Suppressor macrophage treated with lipopolysaccharide for 1 hour (primary cell): Measurements from ENCODE around the gene LMAN2L.
A peak's percentile ranks its signal among the peaks of the same experiment; 100 is the strongest.

Source experiments
- DNase-seq, 3 donors: peaks; one replicate each; pipeline ENCODE4 v3.0.0-alpha.2; 2020 to 2022

LMAN2L gene, protein sequence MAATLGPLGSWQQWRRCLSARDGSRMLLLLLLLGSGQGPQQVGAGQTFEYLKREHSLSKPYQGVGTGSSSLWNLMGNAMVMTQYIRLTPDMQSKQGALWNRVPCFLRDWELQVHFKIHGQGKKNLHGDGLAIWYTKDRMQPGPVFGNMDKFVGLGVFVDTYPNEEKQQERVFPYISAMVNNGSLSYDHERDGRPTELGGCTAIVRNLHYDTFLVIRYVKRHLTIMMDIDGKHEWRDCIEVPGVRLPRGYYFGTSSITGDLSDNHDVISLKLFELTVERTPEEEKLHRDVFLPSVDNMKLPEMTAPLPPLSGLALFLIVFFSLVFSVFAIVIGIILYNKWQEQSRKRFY

DNA sequence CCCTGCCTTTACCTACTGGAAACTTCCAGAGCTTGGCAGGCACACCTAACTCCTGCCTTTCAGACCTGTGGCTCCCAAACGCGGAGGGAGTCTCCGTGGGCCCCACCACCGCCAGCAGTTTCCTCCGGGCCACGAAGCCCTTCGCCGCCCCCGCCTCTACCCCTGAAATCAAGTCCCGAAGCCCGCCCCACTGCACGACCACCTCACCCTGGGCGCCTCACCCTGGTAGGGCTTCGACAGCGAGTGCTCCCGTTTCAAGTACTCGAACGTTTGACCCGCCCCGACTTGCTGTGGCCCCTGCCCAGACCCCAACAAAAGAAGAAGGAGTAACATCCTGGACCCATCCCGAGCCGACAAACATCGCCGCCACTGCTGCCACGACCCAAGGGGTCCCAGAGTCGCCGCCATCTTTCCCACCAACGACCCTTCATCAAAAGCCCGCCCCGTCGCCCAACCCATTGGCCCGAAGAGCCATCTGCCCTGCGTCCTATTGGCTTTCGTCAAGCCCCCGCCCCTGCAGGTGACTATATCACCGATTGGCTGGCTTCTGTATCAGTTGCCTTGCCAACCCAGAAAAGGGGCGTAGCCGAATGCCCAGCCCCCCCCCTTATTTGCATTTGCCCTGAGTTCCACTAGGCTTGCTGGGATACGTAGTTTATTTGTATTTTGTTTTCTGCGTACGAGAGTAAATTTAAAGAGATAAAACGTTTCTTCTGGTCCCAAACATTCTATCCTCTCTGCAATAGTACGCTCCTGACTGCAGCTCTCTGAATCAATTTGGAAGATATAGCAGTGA is at the start of gene LMAN2L:
Gene LMAN2L (minus strand): TSS at position 432 of the 796 bp plus-strand sequence. CDS start 24 bp downstream, at position 408.
- peak; percentile 97 to 99 (median 97) for DNase-seq

DNA sequence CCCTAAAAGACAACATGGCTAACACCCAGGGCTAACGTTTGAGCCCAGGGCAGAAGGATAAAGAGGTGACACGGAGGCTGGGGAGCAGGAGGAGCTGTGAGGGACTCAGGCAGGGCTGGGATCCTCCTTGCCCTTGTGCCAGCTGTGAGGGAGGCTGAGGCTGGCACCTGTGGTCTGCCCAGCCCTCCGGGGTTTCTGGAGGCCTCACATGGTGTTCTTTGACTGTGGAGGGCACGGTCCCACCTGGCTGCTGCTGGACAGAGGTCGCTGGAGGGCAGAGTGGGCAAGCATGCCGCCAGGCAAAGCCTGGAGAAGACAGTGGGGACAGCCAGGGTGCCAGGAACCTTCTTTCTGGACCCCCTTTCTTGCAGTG is 49.4 kb upstream of the LMAN2L start:
- DNase-seq: no peak

DNA sequence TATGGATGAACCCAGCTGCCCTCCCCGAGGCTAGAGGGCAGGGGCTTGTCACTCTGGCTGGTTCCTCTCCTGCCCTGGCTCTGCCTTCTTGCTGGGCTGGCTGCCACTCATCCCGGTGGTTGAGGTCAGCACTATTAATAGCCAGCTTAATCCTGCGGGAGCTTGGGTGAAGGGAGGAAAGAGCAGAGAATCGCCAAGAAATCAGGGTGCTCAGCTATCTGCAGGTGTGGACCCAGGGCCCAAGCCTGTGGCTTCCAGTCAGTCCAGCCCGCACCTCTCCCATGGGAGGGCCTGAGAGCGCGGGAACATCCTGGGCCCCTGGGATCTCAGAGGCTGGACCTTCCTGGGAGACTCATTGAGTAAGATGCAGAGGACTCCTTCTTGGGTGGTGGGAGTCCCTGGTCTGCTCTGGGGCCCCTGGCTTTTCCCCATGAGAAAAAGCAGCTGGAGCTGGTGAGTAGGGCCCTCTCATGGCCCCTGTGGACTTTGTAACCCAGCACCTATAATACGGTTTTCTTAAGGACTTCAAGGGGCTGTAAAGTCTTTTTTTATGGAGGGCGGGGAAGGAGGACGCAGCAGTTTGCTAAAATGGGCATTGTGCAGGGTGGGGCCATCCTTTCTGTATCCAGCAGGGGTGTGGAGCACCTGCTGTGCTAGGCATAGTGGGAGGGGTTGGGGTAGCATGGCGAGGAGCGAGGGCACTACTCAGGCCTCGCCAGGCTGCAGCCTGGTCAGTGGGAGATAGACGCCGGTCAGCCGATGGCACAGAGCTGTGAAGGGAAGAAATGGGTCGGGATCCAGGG is 48.8 kb upstream of the LMAN2L start:
- DNase-seq: no peak

DNA sequence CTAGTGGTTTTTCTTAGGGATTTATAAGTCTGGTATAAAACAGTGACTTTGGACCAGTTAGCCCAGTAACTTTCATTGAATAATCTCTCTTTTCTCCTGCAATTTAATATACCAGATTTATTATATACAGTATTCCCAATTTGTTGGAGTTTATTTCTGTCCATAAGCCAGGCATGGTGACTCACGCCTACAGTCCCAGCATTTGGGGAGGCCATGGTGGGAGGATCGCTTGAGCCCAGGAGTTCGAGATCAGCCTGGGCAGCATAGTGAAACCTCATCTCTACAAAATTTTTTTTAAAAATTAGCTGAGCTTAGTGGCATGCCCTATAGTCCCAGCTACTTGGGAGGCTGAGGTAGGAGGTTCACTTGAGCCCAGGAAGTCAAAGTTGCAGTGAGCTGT is 47.5 kb upstream of the LMAN2L start:
- DNase-seq: no peak

DNA sequence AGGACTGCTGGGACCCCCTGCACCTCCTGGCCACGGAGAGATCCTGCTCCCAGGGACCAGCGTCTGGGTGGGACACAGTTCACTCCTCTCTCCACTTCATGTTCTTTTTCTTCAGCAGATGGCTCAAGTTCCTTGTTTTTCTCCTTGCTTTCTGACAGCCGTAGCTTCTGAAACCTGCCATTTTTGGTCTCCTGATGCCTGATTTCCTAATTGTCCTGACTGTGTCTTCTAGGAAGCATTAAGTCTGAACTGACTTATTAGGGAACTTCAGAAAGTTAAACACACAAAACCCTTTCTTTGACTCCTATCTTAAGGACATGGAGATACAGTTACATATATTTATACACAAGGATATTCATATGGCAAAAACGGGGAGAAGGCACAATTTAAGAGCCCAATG is 43.5 kb upstream of the LMAN2L start:
- DNase-seq: peak; percentile 30 to 44 (median 38)

DNA sequence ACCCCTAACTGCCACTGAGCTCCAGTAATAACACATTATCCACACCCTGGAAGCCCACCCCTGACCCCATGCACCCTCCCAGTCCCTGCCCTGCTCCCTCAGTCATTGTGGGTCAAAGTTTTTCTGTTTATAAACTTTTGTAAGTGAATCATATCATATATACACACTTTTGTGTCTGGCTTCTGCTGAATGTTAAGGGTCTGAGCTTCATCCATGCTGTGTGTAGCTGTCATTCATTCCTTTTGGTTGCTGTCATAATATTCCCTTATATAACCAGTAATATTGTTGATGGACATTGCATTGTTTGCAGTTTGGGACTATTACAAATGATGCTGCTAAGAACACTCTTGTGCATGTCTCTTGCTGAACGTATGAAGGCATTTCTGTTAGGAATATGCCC is 35.3 kb upstream of the LMAN2L start:
- peak in 1 of 3 donors; percentile 15 for DNase-seq

DNA sequence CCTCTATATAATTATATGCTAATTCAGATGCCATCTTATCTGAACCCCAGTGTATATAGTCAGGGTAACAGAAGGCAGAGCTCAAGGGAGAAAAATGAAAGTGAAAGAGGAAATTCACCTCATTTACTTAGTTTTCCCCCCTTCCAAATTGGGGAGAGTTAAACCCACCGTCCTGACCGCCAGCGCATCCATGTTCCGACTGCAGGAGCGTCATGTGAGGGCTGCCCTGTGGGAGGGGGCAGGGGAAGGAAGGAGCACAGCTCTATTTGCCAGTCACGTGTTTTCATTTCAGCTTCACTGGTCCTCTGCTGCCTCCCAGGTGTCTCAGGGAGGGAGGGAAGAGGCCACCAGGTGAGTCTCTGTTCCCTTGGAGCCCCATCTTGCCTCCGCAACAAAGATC is 34.1 kb upstream of the LMAN2L start:
- peak; percentile 25 to 43 (median 41) for DNase-seq

DNA sequence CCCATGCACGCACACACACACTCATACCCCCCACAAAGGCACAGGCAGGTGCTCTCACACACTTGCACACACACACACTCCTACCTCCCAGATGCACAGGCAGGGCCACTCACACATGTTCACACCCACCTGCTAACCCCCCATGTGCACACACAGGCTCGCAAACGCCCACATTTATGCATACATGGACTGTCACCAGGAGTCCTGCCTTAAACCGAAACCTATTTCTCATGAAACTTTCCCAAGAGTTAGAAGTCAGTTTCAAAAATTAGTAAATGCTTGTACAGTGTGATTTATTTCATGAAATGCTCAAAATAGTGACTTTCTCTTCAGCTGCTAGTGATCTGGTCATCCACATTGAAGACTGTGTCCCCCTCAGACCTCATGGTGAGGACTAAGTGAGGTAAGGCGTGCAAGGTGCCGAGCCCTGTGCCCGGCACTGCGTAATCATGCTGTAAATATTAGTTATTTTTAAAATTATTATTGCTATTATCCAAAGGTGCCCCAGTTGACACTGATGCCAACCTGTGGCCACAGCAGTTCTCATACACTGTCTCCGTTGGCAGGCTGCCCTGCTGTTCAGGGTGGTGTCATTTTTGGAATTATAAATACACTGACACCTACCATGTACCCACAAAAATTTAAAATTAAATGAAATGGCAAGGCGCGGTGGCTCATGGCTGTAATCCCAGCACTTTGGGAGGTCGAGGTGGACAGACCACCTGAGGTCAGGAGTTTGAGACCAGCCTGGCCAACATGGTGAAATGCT is 33.2 kb upstream of the LMAN2L start:
- no peak for DNase-seq

DNA sequence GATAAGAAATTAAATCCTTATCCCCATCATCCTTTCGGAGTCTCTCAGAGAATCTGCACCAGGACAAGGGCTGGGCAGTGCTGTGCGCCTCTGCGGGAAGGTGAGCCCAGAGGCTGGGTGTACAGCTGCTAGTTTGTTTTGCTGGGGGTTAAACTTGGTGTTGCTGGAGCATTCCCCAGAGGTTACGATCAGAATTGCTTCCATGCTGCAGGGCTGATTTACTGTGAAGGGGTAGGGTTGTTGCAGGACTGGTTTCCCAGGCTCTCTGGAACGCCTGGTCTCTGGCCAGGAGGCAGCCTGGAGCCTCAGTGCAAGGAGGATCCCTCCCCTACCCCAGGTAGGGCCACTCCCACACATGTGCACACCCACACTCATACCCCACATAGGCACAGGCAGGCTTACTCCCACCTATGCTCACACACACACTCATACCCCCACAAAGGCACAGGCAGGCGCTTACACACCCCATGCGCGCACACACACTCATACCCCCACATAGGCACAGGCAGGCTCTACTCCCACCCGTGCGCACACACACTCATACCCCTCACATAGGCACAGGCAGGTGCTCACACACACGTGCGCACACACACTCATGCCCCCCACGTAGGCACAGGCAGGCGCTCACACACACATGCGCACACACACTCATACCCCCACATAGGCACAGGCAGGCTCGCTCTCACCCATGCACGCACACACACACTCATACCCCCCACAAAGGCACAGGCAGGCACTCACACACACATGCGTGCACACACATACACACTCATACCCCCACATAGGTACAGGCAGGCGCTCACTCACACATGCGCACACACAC is 32.1 kb upstream of the LMAN2L start:
- no peak for DNase-seq

DNA sequence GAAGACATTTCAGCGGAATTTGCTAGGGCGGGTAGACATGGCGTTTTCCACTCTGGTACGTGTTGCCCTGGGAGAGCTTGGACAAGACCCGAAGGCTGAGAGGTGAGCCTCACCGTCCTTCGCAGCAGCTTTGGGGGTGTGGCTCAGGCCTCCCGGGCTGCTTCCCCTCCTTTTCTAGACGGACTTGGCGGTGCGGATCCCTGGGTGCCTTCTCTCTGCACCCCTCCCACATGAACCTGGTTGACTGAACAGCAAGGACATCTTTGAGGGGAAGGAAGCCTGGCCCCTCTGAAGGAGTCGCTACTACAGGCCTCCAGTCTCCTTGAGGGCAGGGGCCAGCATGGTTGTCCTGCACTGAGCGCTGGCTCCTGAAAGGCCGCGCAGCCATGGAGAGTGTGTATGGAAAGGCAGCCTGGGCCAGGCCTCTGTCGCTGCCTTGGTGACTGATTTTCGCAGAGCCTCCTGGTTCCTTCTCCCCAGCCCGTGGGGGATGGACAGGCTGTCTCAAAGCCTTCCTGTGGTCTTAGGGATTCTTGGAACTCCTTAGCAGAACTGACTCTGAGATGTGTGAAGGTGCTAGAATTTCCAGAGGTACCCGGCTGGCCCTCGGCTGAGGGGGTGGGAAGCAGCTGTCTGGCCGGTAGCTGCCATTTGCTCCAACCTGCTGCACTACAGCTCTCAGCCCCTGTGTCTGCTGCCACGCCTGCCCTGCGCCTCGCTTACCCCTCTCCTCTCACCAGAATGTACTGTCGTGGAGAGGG is 30.8 kb upstream of the LMAN2L start:
- no peak for DNase-seq

DNA sequence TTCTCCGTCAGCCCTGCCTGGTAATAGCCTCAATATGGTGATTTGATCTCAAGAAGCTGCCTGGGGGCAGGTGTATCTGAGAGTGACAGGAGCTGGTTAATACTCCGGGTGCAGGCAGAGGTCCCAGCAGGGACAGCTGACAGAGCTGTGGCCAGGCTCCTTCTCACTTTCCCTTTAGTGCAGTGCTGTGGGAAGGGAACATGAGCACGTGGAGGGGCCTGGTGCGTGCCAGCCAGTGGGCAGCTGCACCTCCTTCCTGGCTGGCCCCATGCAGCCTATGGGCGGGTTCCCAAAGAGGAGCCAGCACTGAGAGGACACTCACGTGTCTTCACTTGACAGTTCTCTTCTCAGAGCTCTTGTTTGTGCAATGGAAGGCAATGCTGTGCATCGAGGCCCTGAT is 29.9 kb upstream of the LMAN2L start:
- DNase-seq: peak; percentile 57 to 68 (median 57)

DNA sequence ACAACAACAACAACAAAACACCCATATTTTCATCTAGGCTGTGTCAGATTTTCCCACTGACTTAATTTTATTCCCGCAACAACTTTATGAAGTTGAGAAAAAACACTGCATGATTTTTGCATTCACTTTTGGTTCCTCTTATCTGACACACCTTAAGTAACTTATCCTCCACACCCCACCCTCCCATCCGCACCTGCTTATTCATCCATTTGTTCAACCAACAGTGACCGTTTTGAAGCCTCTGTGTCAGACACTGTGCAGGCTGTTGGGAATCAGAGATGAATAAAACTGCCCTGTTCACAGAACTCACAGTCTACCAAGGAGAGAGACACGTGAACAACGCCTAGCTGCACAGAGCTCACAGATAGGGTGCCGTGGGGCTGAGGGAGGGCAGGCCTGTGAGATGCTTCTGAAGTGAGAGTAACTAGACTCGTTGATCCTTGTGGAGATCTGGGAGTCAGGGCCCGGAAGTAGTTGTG is 28.3 kb upstream of the LMAN2L start:
- no peak for DNase-seq

DNA sequence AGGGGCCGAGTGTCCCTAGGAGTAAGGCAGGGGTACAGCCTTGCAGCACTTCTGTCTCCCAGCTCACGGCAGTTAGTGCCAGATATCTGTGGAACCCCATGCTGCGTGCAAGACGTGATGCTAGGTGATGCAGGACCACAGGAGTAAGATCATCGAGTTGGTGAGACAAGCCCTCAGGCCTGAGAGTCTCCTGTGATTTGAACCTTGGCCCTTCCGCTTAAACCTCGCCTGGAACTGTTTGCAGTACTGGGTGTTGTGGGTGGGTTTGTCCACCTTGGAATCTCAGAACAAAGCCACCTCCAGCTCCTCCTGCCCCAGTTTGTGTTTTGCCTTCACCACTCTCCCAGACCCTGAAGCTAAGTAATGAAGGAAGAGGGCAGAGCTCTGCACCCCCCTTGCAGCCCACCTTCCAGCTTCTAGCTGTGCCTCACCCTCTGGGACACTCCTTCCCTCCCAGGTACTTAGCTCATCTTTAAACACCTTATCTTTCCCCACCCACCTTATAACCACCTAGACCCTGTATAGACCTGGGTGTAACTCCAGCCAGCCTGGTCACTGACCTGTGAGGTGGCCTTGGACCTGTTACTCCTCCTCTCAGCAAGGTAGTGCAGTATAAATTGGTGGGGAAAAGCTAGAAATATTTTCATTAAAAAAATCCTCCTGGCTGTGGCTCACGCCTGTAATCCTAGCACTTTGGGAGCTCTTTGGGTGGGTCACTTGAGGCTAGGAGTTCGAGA is 27.4 kb upstream of the LMAN2L start:
- DNase-seq: no peak

DNA sequence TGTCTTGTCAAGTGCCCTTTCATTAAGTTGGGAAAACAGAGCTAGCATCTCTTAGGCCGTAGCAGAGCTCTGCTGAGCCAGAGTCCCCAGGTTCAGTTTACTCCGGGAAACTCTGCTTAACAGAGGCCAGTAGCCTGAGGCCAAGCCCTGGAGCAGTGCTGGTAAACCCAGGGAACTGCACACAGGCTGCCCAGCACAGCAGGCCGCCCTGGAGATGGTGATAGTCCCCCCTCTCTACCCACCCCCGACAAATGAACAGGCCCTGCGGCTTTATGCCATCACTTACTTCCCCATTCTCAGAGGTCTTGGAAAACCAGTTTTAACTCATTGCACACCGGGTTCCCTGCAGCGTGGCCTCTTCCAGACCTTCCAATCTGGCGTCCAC is 24.4 kb upstream of the LMAN2L start:
- peak; percentile 75 to 81 (median 78) for DNase-seq

DNA sequence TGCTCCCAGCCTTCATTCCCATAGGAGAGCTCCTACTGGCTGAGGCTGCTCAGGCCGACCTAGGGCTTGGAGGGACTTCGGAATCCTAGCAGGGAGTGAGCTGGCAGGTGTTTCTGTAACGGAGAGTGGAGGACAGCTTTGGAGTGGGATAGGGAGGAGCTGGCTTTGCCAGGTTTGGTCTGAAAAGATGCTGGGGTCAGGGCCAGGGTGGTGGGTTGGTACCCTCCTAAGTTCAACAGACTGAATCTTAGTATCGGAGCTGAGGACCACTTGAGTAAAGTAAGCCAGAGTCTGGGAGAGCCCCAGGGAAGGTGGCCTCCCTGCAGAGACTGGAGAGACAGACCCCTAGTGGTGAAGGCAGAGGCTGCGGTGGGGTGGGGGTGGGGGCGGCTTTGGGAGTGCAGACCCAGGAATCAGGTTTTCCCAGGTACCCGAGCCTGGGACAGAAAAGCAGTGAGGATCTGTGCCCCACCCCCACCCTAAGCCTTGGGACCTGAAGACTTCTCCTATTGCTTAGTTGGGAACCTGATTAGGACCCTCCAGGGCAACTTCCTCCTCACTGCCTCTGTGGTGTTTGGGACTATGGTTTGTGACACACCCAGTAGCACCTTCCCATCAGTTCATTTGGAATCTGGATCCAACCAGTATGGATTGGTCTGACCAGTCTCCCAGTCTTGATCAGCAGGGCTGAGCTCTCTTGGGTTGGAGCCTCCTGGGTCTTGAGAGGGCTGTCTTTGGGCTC is 23.8 kb upstream of the LMAN2L start:
- peak in 1 of 3 donors; percentile 27 for DNase-seq

DNA sequence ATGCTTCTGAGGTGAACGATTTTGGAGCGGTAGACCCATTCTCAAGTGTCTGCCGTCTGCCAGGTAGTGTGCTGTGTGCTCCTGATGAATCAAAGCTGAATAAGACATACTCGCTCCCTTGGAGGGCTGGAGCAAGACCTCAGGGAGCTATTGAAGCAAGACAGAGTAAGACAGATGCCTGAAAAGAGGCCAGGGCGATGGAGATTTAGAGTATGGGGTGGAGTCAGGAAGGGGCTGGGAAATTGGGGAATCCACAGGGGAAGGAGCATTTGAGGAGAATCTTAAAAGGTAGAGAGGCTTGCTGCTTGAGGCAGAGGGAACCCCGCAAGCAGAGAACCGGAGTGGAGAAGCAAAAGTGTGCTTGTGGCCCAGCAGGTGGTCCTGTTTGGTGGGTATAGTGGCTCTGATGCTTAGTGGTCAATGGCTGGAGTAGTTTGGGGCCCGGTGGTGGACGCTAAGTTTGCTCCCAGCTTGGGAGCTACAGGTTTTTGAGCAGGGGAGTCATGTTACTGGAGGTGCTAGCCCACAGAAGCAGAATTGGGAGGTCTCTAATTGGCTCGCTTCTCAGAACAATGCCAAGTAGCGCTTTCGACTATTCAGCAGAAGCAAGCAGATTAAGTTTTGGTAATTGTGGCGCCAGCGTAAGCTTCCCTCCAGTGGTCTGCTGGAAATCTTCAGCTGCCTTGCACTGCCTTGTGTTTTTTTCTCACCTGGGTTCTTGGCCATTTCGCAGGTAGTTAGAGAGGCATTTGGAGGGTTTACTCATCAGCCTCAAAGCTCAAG is 22.9 kb upstream of the LMAN2L start:
- peak in 1 of 3 donors; percentile 12 for DNase-seq

DNA sequence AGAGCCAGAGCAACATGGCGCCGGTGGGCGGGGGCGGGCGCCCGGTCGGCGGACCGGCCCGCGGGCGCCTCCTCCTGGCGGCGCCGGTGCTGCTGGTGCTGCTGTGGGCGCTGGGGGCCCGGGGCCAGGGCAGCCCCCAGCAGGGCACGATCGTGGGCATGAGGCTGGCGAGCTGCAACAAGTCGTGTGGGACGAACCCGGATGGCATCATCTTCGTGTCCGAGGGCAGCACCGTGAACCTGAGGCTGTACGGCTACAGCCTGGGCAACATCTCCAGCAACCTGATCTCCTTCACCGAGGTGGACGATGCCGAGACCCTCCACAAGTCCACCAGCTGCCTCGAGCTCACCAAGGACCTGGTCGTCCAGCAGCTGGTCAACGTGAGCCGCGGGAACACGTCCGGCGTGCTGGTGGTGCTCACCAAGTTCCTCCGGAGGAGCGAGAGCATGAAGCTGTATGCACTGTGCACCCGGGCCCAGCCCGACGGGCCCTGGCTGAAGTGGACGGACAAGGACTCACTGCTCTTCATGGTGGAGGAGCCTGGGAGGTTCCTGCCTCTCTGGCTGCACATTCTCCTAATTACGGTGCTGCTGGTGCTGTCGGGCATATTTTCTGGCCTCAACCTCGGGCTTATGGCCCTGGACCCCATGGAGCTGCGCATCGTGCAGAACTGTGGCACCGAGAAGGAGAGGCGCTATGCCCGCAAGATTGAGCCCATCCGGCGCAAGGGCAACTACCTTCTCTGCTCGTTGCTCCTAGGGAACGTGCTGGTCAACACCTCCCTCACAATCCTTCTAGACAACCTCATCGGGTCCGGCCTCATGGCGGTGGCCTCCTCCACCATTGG is 21.3 kb upstream of the LMAN2L start:
- DNase-seq: peak in 2 of 3 donors; percentile 35 to 45
